H1 (cell line): ENCODE data around the gene CREB3L1. TPM values are rescaled to one million over a fixed set of nuclear protein-coding genes. Genes with fewer than 3 reads are reported as not detected.

ENCODE experiments used
- CTCF ChIA-PET: fragments of 300-600 bp; sonication (Branson Sonifier 250); formaldehyde crosslinking; loops from one replicate; lab custom pipeline; 2021; ENCODE audit not compliant: partially characterized antibody; lab: Charles Lee
- POLR2A ChIA-PET: fragments of 300-600 bp; sonication (Branson Sonifier 250); formaldehyde crosslinking; loops from one replicate; lab custom pipeline; 2021; ENCODE audit warnings: inconsistent platforms; ENCODE audit not compliant: partially characterized antibody; lab: Charles Lee
- DNase-seq, 2 experiments: peaks; one replicate each; pipeline versions ENCODE4 v3.0.0 to v3.0.0-alpha.2; 2010 to 2022; ENCODE audit warnings: low spot score in 2 of 2, low read depth in 1 of 2, mixed read lengths in 1 of 2
- FAIRE-seq: peaks from 2 replicates; lab custom pipeline; 2011; peaks lifted over from hg19 to GRCh38; lab: Jason Lieb, UNC
- H2AFZ ChIP-seq: 2 replicates; pipeline ENCODE4 v1.8.1; 2012; ENCODE audit warnings: low read length, inconsistent platforms
- H2AK5ac ChIP-seq: 2 replicates; pipeline ENCODE4 v1.6.1; 2013; ENCODE audit warnings: low read depth, low read length
- H2BK120ac ChIP-seq: replicated peaks from 2 replicates; pipeline ENCODE3; 2013; ENCODE audit warnings: low read depth, low read length, inconsistent platforms
- H2BK12ac ChIP-seq: 2 replicates; pipeline ENCODE4 v1.6.1; 2013; ENCODE audit warnings: low read depth, low read length
- H2BK15ac ChIP-seq: 2 replicates; pipeline ENCODE4 v1.6.1; 2013; ENCODE audit warnings: low read length
- H2BK20ac ChIP-seq: 2 replicates; pipeline ENCODE4 v1.6.1; 2013; ENCODE audit warnings: low read length
- H2BK5ac ChIP-seq: 2 replicates; pipeline ENCODE4 v1.6.1; 2013; ENCODE audit warnings: low read depth, low read length
- H3K14ac ChIP-seq: 2 replicates; pipeline ENCODE4 v1.6.1; 2013; ENCODE audit warnings: inconsistent platforms; ENCODE audit not compliant: insufficient read length
- H3K18ac ChIP-seq: 2 replicates; pipeline ENCODE4 v1.6.1; 2013; ENCODE audit warnings: low read length; ENCODE audit errors: extremely low read depth
- H3K23ac ChIP-seq: 2 replicates; pipeline ENCODE4 v1.6.1; 2013; ENCODE audit warnings: inconsistent platforms; ENCODE audit not compliant: insufficient read length
- H3K23me2 ChIP-seq: 2 replicates; pipeline ENCODE4 v1.6.1; 2013; ENCODE audit warnings: low read depth, low read length
- H3K27ac ChIP-seq: 2 replicates; pipeline ENCODE4 v1.6.1; 2011; ENCODE audit warnings: low read depth, low read length, inconsistent platforms
- H3K27me3 ChIP-seq, 4 experiments: replicated peaks in 1 of 4; 1 replicate in 1 of 4; 2 replicates in 3 of 4; pipeline versions ENCODE4 v1.6.1 to v1.8.1; 2011 to 2013; ENCODE audit warnings: low read length in 3 of 4, mild to moderate bottlenecking in 3 of 4, inconsistent platforms in 2 of 4, mixed read lengths in 2 of 4, moderate library complexity in 1 of 4; ENCODE audit not compliant: control insufficient read depth in 3 of 4, insufficient read depth in 3 of 4; ENCODE audit errors: extremely low read depth in 1 of 4
- H3K36me3 ChIP-seq, 4 experiments: 2 replicates each; pipeline versions ENCODE4 v1.6.1 to v1.8.1; 2011 to 2013; ENCODE audit warnings: mild to moderate bottlenecking in 4 of 4, low read length in 3 of 4, moderate library complexity in 2 of 4, control low read depth in 1 of 4, inconsistent platforms in 1 of 4; ENCODE audit not compliant: insufficient read depth in 4 of 4, control insufficient read depth in 2 of 4
- H3K4ac ChIP-seq: replicated peaks from 2 replicates; pipeline ENCODE3; 2013; ENCODE audit warnings: low read length, low read depth, mixed read lengths, inconsistent platforms; ENCODE audit not compliant: insufficient read length
- H3K4me1 ChIP-seq, 4 experiments: replicated peaks in 1 of 4; 1 replicate in 1 of 4; 2 replicates in 3 of 4; pipeline versions ENCODE4 v1.6.1 to v1.8.1; 2011 to 2013; ENCODE audit warnings: low read length in 3 of 4, inconsistent platforms in 2 of 4, mixed read lengths in 1 of 4; ENCODE audit not compliant: insufficient read depth in 4 of 4, control insufficient read depth in 3 of 4
- H3K4me2 ChIP-seq, 2 experiments: 2 replicates each; pipeline versions ENCODE4 v1.6.1 to v1.8.1; 2011 to 2013; ENCODE audit warnings: low read depth in 2 of 2, low read length in 2 of 2, control low read depth in 1 of 2, inconsistent platforms in 1 of 2, mild to moderate bottlenecking in 1 of 2; ENCODE audit not compliant: insufficient read depth in 1 of 2
- H3K4me3 ChIP-seq, 4 experiments: fragments of 200-600, 300-600 bp in 1 of 4; sonication (generic), shearing (Covaris generic), sonication (Bioruptor Twin) in 1 of 4; 2 replicates each; pipeline versions ENCODE4 v1.5.1 to v1.8.1; 2011 to 2016; ENCODE audit warnings: low read length in 4 of 4, low read depth in 3 of 4, control low read depth in 2 of 4, inconsistent platforms in 2 of 4, mild to moderate bottlenecking in 2 of 4, mixed read lengths in 1 of 4, moderate library complexity in 1 of 4; ENCODE audit not compliant: insufficient read depth in 2 of 4; ENCODE audit errors: extremely low read depth in 1 of 4
- H3K56ac ChIP-seq: replicated peaks from 2 replicates; pipeline ENCODE3; 2013; ENCODE audit warnings: low read depth, mild to moderate bottlenecking, mixed read lengths, low read length, inconsistent platforms; ENCODE audit not compliant: insufficient read length
- H3K79me1 ChIP-seq: 2 replicates; pipeline ENCODE4 v1.6.1; 2013; ENCODE audit warnings: low read depth, low read length, control low read depth
- H3K79me2 ChIP-seq, 2 experiments: 2 replicates each; pipeline versions ENCODE4 v1.6.1 to v1.8.1; 2012 to 2013; ENCODE audit warnings: low read length in 2 of 2, mild to moderate bottlenecking in 2 of 2, inconsistent platforms in 1 of 2; ENCODE audit not compliant: insufficient read depth in 2 of 2, control insufficient read depth in 1 of 2
- H3K9ac ChIP-seq, 4 experiments: replicated peaks in 1 of 4; 1 replicate in 1 of 4; 2 replicates in 3 of 4; pipeline versions ENCODE4 v1.6.1 to v1.8.1; 2011 to 2013; ENCODE audit warnings: low read depth in 3 of 4, low read length in 3 of 4, control low read depth in 2 of 4, mild to moderate bottlenecking in 2 of 4, moderate library complexity in 2 of 4, inconsistent platforms in 1 of 4; ENCODE audit errors: extremely low read depth in 1 of 4
- H3K9me3 ChIP-seq, 2 experiments: 2 replicates each; pipeline versions ENCODE4 v1.6.1 to v1.8.1; 2012 to 2013; ENCODE audit warnings: mild to moderate bottlenecking in 2 of 2, moderate library complexity in 2 of 2, control low read depth in 1 of 2, inconsistent platforms in 1 of 2, low read depth in 1 of 2, low read length in 1 of 2, mixed read lengths in 1 of 2; ENCODE audit not compliant: insufficient read depth in 2 of 2
- H4K20me1 ChIP-seq, 2 experiments: replicated peaks in 1 of 2; 2 replicates each; pipeline versions ENCODE3 to v1.8.1; 2011 to 2013; ENCODE audit warnings: inconsistent platforms in 2 of 2, low read length in 2 of 2, mild to moderate bottlenecking in 1 of 2; ENCODE audit not compliant: insufficient read depth in 2 of 2, control insufficient read depth in 1 of 2
- H4K5ac ChIP-seq: 2 replicates; pipeline ENCODE4 v1.6.1; 2013; ENCODE audit warnings: low read length, low read depth, mixed read lengths, inconsistent platforms; ENCODE audit not compliant: insufficient read length
- H4K8ac ChIP-seq: 2 replicates; pipeline ENCODE4 v1.8.0; 2013; ENCODE audit warnings: mild to moderate bottlenecking, moderate library complexity, low read length, inconsistent platforms; ENCODE audit not compliant: insufficient read depth; ENCODE audit errors: extremely low read depth
- H4K91ac ChIP-seq: replicated peaks from 2 replicates; pipeline ENCODE3; 2013; ENCODE audit warnings: low read length, mixed read lengths, inconsistent platforms; ENCODE audit not compliant: insufficient read length
- ATF3 ChIP-seq: IDR thresholded peaks from 2 replicates; pipeline ENCODE4 v1.6.1; 2011; ENCODE audit warnings: low read depth, mild to moderate bottlenecking, low read length; ENCODE audit not compliant: insufficient read depth
- BCL11A ChIP-seq, 2 experiments: IDR thresholded peaks; one replicate each; pipeline ENCODE4 v1.6.1; 2011; ENCODE audit warnings: low read depth in 2 of 2, low read length in 2 of 2, mild to moderate bottlenecking in 2 of 2
- CHD1 ChIP-seq: IDR thresholded peaks from 2 replicates; pipeline ENCODE4 v1.6.1; 2012; ENCODE audit warnings: low read depth, low read length, improper control_type of control experiment
- EP300 ChIP-seq, 2 experiments: IDR thresholded peaks; 1 replicate in 1 of 2; 2 replicates in 1 of 2; pipeline ENCODE4 v1.6.1; 2011 to 2012; ENCODE audit warnings: low read depth in 2 of 2, low read length in 2 of 2, mild to moderate bottlenecking in 2 of 2, borderline replicate concordance in 1 of 2, inconsistent platforms in 1 of 2, moderate library complexity in 1 of 2
- GTF2F1 ChIP-seq: IDR thresholded peaks from 2 replicates; pipeline ENCODE4 v1.6.1; 2012; ENCODE audit warnings: low read depth, low read length, improper control_type of control experiment, borderline replicate concordance
- HDAC2 ChIP-seq, 2 experiments: fragments of 300-600 bp in 1 of 2; sonication (generic) in 1 of 2; IDR thresholded peaks; 2 replicates each; pipeline ENCODE4 v1.6.1; 2011 to 2012; ENCODE audit warnings: low read depth in 2 of 2, low read length in 2 of 2, mild to moderate bottlenecking in 2 of 2, moderate library complexity in 2 of 2, borderline replicate concordance in 1 of 2, inconsistent platforms in 1 of 2
- MAFK ChIP-seq: IDR thresholded peaks from 2 replicates; pipeline ENCODE4 v1.6.1; 2012; ENCODE audit warnings: low read depth, mild to moderate bottlenecking, improper control_type of control experiment, low read length
- SRF ChIP-seq: IDR thresholded peaks from 2 replicates; pipeline ENCODE4 v1.6.1; 2011; ENCODE audit warnings: mild to moderate bottlenecking, low read depth, low read length, moderate library complexity
- WGBS, 2 experiments: shearing (Covaris generic) in 1 of 2; methylation state at CpG; one replicate each; pipeline versions ENCODE4 v1.1.6 to v1.1.7; 2013 to 2015; ENCODE audit warnings: low lambda C conversion rate in 2 of 2, mixed read lengths in 2 of 2, inconsistent platforms in 1 of 2, low coverage in 1 of 2, missing lambda C conversion rate in 1 of 2; ENCODE audit not compliant: insufficient replicate concordance in 2 of 2, insufficient coverage in 1 of 2, insufficient read length in 1 of 2; ENCODE audit errors: extremely low coverage in 1 of 2, missing lambda C conversion rate in 1 of 2; 5-methylcytosine and 5-hydroxymethylcytosine counted together
- polyA plus RNA-seq, 7 experiments: library from polyadenylated mRNA; depleted of rRNA in 3 of 7; stranded (reverse) in 5 of 7; unstranded in 2 of 7; fragments of >200 nt in 5 of 7; fragments of 200-250 nt in 2 of 7; gene quantifications; 1 replicate in 5 of 7; 2 replicates in 1 of 7; 4 replicates in 1 of 7; pipeline versions ENCODE4 v1.2.1 to v1.2.3, GENCODE V29; 2011 to 2013; ENCODE audit warnings: missing spikeins in 2 of 7, mixed read lengths in 2 of 7
- total RNA-seq: library from RNA; stranded (reverse); fragmentation: NEBNext Ultra II Directional; extraction: Animal tissue kit (Norgen Biotek cat#: 25700); gene quantifications from 2 replicates; pipeline ENCODE4 v1.2.1, GENCODE V29; 2021
- TF ChIP-seq, protein P1 (sequence below), 3 experiments: IDR thresholded peaks; 1 replicate in 2 of 3; 2 replicates in 1 of 3; pipeline versions ENCODE4 v1.5.1 to v1.6.1; 2011; ENCODE audit warnings: low read length in 3 of 3, mild to moderate bottlenecking in 3 of 3, inconsistent platforms in 2 of 3, low read depth in 1 of 3, moderate library complexity in 1 of 3; ENCODE audit not compliant: insufficient read depth in 1 of 3; ENCODE audit errors: control extremely low read depth in 1 of 3

CREB3L1 gene
- total and polyA plus RNA-seq, 2 of the 8 experiments (the other 6 are each of a cell fraction or from before 2014, with no cell fraction given), result 4.1 to 12.7 TPM

DNA sequence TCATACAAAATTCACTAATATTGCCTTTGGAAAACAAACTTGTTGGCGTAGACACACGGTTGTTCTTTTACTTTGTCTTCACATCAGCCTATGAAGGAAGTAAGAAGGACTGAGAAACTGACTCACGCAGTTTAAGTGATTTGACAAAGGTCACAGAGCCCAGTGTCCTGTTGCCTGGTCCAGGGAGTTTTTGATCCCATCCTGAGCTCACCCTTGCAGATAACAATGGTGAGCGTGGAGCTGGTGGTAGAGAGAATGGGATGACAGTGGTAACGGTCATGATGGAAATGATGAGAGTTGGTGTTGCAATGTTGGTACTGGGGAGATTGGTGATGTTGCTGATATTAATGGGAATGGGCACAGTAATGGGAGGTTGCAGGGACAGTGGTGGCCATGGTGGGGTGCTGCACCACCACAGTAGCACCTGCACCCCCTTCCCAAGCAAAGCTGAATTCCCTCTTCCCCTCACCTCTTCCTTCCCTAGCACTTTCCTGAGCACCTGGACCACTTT is 22.0 kb downstream of the CREB3L1 start:
- no peak overlapping the region for H2BK15ac ChIP-seq
- 84% methylated on average over 4 of the region's 5 CpGs; no CpG with 5 or more reads in 1 of the 2 experiments for WGBS, 2 experiments
- CTCF ChIA-PET, result interaction anchor here (0.8 to 38.0 kb wide), 19 partner anchors 10 to 230 kb away, joined by 3 to 858 read pairs (median 7); partner anchors contain the start of gene CREB3L1
- POLR2A ChIA-PET, result interaction anchor here (1.0 to 7.1 kb wide), 4 partner anchors 8 to 57 kb away, joined by 3 to 127 read pairs (median 4); partner anchors contain the start of gene CREB3L1
- H3K23me2 ChIP-seq, result peaks cover 14% of the 10 kb centered on the region; the same call in 1 of the 2 replicates
- no peak overlapping the region for H3K4ac ChIP-seq
- H3K4me2 ChIP-seq, result no peak overlapping the region
- H3K56ac ChIP-seq, result no peak overlapping the region
- H3K14ac ChIP-seq, result no peak overlapping the region
- no peaks in the 10 kb centered on the region for H3K27me3 ChIP-seq
- H3K4me1 ChIP-seq, result peaks cover 9 to 23% (median 16%) of the 10 kb centered on the region in 4 experiments
- H3K36me3 ChIP-seq, result no peaks in the 10 kb centered on the region
- no peak overlapping the region for H4K8ac ChIP-seq
- no peak overlapping the region for H3K18ac ChIP-seq
- 0 out of 4 replicates have a peak, but pooled peaks cover 0 to 3% of the 10 kb centered on the region in 2 experiments for H3K79me2 ChIP-seq
- H3K9ac ChIP-seq, result no peak overlapping the region
- H2AFZ ChIP-seq, result no peak overlapping the region
- H4K91ac ChIP-seq, result no peak overlapping the region
- no peak overlapping the region for H3K27ac ChIP-seq
- DNase-seq, result no peak
- H3K4me3 ChIP-seq, result no peak overlapping the region
- H2AK5ac ChIP-seq, result no peak overlapping the region
- H3K79me1 ChIP-seq, result 0 out of 2 replicates have a peak, but pooled peaks cover 2% of the 10 kb centered on the region
- no peak overlapping the region for H2BK12ac ChIP-seq
- no peaks in the 10 kb centered on the region for H3K9me3 ChIP-seq
- no peaks in the 10 kb centered on the region for H4K20me1 ChIP-seq
- H2BK5ac ChIP-seq, result no peak overlapping the region
- no peak overlapping the region for H3K23ac ChIP-seq
- no peak overlapping the region for H4K5ac ChIP-seq
- H2BK20ac ChIP-seq, result no peak overlapping the region
- FAIRE-seq, result no peak
- no peak overlapping the region for H2BK120ac ChIP-seq
- TF ChIP-seq ATF3 (no peak), SRF (no peak), HDAC2 (IDR thresholded peaks at IDR 0.05; ENCODE audit: borderline replicate concordance in 1 of 2, low read depth in 2 of 2, low read length in 2 of 2) (no peak), EP300 (IDR thresholded peaks at IDR 0.05; ENCODE audit: borderline replicate concordance in 1 of 2, low read depth in 2 of 2, low read length in 2 of 2) (no peak), MAFK (no peak), CHD1 (no peak), BCL11A (IDR thresholded peaks at IDR 0.05; ENCODE audit: low read depth in 2 of 2, low read length in 2 of 2) (no peak), GTF2F1 (no peak)
- TF ChIP-seq, protein P1, sequence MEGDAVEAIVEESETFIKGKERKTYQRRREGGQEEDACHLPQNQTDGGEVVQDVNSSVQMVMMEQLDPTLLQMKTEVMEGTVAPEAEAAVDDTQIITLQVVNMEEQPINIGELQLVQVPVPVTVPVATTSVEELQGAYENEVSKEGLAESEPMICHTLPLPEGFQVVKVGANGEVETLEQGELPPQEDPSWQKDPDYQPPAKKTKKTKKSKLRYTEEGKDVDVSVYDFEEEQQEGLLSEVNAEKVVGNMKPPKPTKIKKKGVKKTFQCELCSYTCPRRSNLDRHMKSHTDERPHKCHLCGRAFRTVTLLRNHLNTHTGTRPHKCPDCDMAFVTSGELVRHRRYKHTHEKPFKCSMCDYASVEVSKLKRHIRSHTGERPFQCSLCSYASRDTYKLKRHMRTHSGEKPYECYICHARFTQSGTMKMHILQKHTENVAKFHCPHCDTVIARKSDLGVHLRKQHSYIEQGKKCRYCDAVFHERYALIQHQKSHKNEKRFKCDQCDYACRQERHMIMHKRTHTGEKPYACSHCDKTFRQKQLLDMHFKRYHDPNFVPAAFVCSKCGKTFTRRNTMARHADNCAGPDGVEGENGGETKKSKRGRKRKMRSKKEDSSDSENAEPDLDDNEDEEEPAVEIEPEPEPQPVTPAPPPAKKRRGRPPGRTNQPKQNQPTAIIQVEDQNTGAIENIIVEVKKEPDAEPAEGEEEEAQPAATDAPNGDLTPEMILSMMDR (IDR thresholded peaks at IDR 0.05; ENCODE audit: control extremely low read depth in 1 of 3, insufficient read depth in 1 of 3, low read depth in 1 of 3, low read length in 3 of 3), result peak; percentile 26 to 56 (median 50); a peak in 3 of 4 replicates
